ENCODE measurements around the gene VPREB3.

DNA sequence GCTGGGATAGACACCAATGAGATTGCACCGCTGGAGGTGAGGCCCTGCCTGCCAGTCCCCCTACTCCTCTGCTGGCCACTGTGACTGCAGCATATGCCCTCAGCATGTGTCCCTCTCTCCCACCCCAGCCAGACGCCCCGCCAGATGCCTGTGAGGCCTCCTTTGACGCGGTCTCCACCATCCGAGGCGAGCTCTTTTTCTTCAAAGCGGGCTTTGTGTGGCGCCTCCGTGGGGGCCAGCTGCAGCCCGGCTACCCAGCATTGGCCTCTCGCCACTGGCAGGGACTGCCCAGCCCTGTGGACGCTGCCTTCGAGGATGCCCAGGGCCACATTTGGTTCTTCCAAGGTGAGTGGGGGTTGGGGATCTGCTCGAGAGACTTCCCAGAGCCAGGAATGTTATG is 26.8 kb upstream of the VPREB3 start:
- TF ChIP-seq CTCF (optimal IDR thresholded peaks at IDR 0.05 in 1 of 3, IDR thresholded peaks at IDR 0.05 in 1 of 3, conservative IDR thresholded peaks at IDR 0.05 in 1 of 3; ENCODE audit: extremely low read depth in 1 of 3, insufficient read depth in 2 of 3, low read length in 3 of 3) (no peak), EZH2 (IDR thresholded peaks at IDR 0.05; ENCODE audit: low read length) (no peak)
